Measurements from ENCODE around the gene SRF.

- TF ChIP-seq RCOR1 (IDR thresholded peaks at IDR 0.05; ENCODE audit: insufficient replicate concordance, low read length) (no peak), MXI1 (IDR thresholded peaks at IDR 0.05; ENCODE audit: borderline replicate concordance, low read depth, low read length) (no peak), CTCF (conservative IDR thresholded peaks at IDR 0.05; ENCODE audit: low read depth, low read length) (no peak), POLR2A (IDR thresholded peaks at IDR 0.05; ENCODE audit: low read depth, low read length) (no peak), CHD1 (IDR thresholded peaks at IDR 0.05; ENCODE audit: low read depth, low read length) (no peak), RAD21 (IDR thresholded peaks at IDR 0.05; ENCODE audit: low read length) (no peak), RFX5 (IDR thresholded peaks at IDR 0.05; ENCODE audit: low read depth, low read length) (no peak), CEBPB (IDR thresholded peaks at IDR 0.05; ENCODE audit: low read depth, low read length) (no peak), SMC3 (IDR thresholded peaks at IDR 0.05; ENCODE audit: low read depth, low read length) (no peak), ELK1 (IDR thresholded peaks at IDR 0.05; ENCODE audit: borderline replicate concordance, low read depth, low read length) (no peak), FOS (IDR thresholded peaks at IDR 0.05; ENCODE audit: low read depth, low read length) (no peak), USF2 (IDR thresholded peaks at IDR 0.05; ENCODE audit: low read depth, low read length) (no peak), MAZ (IDR thresholded peaks at IDR 0.05; ENCODE audit: borderline replicate concordance, low read depth, low read length) (no peak), BHLHE40 (IDR thresholded peaks at IDR 0.05; ENCODE audit: low read depth, low read length) (no peak)
Observed at GRCh38 chr6:43187821-43188220, 16.8 kb downstream of the SRF start.

Data from IMR-90 (cell line).